GM03348 (cell line): ENCODE measurements around the gene AGAP1.

ENCODE experiments used
- DNase-seq: peaks from one replicate; pipeline ENCODE4 v3.0.0; 2012; ENCODE audit warnings: low spot score

Gene AGAP1

DNA sequence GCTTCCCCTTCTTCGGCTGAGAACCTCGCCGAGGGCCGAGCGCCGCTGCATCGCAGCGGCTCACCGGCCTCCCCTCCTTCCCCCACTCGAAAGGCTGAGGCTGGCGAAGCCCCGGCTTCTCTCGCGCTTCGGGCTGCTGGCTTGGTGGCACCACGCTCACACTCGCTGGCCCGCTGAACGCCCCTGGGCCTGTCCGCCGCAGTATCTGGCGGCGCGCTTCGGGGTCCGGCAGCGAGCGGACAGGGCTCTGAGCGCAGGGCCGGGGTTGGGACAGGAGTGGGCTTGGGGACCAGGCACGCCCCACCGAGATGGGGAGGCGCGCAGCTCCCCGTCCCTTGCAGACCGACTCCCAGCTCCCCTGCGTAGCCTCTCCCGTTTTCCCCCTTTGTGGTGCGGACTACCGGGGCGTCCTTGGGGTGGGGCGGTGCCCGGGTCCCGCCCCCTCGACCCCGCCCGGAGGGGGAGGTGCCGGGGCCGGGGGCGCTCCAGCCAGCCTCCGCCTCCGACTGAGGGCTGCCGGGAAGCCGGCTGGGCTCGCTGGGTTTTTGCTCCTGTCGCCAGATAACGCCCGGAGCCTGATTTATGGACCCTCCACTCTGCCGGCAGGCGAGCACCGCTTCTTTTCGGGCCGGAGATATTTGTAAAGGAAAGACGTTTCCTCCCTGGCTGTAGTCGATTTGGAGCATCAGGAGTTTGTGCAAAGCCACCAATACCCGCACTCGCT lies 670.5 kb downstream of the AGAP1 start:
- DNase-seq: peak; percentile 55

- DNase-seq: no peak
These were observed 671.3 kb downstream of the AGAP1 start for GRCh38 chr2:236164925-236165841.

GRCh38 chr2:236165842-236166795 lies 672.3 kb downstream of the AGAP1 start:
- peak; percentile 36 for DNase-seq

DNA sequence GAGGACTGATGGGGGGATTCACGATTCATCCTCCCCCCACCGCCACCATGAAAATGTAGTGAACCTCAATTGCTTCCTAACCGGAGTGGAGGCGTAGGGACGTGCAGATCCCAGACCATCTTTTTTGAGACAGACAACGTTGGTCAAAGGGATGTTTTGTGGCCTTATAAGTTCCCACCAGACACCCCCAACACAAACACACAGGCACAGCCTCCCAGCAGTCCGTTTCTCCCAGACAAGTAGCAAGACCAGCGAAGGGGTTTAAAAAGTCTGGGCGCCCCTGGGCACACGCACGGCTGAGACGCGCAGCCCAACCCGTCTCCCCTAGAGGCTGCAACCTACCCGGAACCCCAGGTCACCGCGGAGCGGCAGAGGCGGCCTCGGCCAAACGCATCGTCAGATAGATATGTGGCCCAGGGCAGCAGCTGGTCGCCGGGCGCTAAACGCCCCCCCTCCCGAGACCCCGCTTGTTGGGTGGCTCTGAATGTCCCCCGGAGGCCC lies 673.0 kb downstream of the AGAP1 start:
- DNase-seq: peak; percentile 11

DNA sequence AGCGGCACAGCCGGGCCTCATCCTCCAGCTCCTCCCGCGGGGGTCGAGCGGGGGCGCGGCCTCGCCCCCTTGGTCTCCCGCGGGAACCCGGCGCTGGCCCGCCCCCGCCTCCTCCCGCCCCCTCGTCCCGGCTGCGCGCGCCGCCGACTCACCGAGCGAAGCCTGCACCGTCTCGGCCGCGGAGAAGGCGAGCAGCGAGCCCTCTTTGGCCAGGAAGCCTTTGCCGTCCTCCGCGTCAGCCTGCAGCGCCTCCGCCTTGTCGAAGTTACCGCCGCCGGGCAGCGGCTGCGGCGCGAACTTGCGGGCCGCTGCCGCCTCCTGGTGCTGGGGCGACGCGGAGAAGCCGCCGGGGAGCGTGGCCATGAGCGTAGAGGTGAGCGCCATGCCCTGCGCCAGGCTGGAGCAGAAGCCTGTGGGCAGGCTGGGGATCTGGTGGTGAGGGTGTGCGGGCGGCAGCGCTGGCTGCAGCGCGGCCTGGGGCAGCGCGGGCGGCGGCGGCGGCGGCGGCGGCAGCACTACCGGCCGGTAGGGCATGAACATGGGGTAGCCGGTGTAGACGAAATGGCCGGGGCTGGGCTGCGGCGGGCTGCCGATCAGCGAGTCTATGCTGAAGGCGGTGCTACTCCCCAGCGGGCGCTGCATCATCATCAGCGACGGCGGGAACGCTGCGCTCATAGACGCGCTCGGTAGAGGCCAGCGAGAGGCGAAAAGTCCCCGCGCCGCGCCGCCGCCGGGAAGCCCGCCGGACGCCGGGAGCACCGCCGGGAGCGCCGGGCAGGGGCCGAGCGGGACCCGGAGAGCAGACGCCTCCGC lies 673.7 kb downstream of the AGAP1 start:
- peak; percentile 63 for DNase-seq

- peak; percentile 86 for DNase-seq
These were observed 674.6 kb downstream of the AGAP1 start, which contains the start of gene GBX2 for GRCh38 chr2:236168110-236169080. TSS of gene GBX2 (minus strand) at chr2:236168386. CDS start at chr2:236167971, 415 bp downstream.

DNA sequence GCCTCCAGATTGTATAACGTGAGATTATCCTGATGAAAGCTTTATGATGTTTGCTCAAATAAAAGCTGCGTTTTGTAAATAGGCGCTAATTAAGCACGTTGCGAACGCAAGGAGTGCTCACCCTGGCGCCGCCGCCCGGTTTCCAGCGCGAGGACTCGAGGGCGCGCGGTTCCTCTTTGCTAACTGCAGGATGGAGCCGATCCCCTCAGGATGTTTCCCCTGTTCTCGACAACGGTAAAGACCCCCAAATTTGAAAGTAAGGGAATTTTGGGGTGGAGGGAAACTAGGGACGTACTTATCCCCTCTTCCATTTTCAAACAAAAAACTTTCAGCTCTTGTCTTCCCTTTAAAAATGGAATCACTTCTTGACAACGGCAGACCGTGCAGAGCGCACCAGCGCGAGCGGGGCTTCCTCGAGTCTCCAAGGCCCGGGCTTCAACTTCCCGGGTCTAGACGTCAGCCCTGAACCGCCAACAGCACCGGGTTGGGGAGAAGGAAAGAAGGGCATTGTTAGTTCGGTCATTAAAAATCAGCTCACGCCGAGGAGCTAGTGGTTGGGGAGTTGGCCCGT lies 675.4 kb downstream of the AGAP1 start:
- no peak for DNase-seq

- no peak for DNase-seq
These were observed 676.1 kb downstream of the AGAP1 start for GRCh38 chr2:236169741-236170589.

DNA sequence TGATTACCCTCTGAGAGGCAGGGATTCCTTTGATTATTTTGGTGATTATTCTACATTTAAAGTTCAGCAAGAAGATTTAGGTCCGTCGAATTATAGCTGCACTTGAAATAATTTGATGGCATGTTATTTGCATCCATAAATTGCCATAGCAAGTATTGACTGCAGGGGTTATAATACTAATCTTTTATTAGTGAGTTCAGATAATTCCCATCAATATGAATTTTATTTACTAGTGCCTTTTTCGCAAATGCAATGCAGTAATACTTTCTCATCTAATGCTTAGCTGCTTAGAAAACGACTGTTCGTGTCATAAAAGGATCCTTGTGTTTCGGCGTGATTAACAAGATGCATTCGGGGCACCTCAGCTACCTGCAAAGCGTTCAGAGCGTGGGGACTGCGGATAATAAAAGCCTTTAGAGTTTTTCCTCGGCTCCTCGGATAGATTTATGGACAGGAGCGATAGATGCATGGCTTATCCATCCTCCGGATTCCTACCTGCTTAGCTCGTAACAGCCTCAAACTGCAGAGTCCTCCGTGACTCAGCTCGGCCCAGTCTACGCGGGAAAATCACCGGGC lies 676.8 kb downstream of the AGAP1 start:
- no peak for DNase-seq

DNA sequence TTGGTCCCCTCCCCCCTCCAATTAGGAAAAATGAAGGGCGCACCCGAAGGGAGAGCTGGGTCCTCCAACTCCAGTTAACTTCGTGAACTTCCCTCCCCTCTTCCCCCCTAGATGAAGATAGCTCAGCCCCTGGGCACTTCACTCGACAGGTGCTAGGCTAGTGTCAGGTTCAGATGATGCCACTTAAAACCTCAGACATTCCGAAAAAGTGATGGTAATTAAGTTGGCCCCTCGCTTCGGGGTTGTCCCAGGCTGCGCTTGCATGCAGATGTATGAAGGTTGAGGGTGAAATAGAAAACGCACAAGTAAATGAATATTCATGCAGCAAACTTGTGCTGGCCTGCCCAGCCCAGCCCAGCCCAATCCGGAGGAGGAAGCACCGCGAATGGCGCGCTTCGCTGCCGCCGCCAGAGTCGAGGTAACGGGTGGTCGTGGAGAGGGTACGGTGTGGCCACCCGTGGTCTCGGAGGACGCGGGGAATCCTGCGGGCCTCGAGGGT lies 677.4 kb downstream of the AGAP1 start:
- no peak for DNase-seq

DNA sequence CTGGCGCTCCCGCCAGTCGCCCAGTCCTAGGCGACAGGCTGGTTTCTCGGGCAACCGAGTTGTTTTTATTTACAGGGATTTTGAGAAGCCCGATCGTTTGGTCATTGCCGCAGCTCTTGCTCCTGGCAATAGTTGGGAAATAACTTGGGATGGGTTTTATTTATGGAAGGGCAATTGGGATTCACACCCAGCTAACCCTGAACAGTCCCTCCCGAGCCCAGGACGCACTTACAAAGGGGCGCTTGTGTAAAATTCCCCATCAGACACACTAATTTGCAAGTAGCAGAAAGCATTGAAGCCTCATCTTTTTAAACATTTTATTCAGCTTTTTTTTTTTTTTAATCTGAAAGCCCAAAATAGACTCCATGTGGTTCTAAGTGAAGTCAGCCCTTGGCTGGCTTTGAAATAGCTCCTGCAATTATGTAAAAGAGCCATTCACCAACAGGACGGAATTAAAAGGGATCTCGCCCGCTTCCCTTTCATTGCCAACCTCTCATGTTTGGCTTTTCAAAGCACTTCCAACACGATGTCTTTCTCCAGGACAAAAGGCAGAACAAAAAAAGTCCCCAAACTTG lies 677.9 kb downstream of the AGAP1 start:
- no peak for DNase-seq

DNA sequence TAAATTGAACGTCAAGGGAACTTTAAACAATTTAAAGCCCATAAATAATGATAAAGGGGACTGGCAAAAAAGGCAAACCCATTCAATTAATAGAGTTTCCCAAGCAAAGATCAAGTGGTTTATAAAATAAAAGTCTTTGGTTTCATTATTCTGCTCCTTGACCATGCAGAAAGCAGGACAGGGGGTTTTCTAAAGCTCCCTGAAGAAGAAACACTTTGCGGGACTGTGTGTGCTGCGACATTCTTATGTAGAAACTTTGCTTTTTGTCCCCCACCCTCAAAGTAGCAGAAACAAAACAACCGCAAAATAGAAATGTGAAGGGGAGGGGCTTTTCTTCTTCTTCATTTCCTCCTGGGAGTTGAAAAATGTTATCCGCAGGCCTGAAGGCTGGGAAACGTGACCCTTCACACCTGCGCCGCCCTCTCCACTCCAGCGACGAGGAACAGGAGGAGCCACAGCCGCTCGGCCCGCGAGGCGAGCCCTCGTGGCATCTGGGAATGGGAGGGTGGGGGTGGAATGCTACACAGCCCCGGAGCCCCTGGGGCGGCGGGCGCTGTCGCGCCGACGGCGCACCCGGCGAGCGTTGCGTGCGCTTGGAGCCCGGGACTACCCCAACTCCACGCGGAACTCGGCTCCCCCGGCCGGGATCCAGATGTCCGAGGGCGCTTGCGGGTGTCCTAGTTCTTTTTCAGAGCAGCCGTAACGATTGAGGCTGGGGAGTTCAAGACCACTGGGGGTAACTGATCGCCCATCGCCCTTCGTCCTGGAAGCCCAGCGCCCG lies 678.6 kb downstream of the AGAP1 start:
- DNase-seq: no peak

- DNase-seq: no peak
These were observed 679.3 kb downstream of the AGAP1 start for GRCh38 chr2:236173036-236173728.

DNA sequence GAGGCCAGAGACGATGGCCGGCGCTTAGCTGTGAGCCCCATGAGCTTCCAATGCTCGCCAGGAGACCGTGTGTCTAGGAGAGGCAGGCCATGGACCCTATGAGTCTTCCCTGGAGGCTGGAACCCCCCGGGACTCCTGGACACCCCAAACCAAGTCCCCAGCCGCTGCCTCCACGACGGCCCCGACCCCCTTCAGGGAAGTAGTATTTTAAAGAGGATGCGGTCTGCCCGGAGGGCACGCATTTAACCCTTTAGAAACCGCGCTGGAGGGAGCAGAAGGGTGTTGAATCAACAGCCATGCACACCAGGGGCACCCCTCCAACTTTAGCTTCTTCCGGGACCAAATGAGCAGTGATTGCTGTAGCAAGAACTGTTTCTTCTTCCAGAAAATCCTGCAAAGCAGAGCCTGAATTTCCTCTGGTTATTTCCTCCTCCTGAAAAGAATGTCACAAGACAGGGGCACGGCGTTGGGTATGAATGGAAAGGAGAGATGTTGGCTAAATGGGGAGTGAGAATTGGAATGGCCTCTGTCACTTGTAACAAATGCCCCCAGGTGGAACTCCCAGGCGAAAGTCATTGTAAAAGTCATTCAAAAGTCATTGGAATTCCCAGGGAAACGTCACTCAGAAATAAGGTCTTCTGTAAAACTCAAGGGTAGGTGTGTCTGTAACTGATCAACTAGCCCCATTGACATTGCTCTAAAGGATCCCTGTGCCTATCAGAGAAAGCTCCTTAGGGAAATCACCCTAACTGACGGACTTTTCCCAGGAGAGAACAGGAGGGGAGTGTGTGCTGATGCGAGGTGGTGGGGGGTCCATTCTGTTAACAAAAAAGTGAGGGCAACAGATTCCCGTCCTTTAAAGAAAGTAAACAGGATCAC lies 680.1 kb downstream of the AGAP1 start:
- DNase-seq: no peak

DNA sequence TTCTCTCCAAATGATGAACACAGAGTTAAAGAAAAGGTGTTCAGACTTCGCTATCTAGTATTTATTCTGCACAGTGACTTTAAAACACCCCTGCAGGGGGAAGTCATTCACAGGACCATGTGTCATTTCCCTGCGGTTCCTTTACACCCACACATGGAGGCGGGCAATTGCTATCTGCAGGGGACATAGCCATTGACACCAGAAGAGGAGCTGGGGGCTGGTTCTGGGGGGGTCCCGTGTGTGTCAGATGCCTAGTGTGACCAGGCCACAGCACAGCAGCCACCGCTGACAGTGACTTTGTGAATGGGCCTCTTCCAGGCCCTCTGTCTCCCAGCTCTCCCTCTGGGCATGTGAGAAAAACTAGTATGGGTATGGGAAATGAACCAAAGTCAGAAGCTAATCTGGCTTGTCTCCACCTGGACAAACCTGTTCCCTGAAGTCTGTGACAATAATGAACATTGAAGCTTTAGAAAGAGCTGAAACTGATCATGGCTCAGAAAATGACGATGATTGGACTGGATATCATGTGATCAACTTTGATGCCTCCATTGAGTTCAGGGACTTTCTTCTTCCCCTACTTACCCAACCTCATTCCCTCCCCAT lies 681.8 kb downstream of the AGAP1 start:
- no peak for DNase-seq
